Measurements from ENCODE around the gene NVL.

- TF ChIP-seq, protein P1, sequence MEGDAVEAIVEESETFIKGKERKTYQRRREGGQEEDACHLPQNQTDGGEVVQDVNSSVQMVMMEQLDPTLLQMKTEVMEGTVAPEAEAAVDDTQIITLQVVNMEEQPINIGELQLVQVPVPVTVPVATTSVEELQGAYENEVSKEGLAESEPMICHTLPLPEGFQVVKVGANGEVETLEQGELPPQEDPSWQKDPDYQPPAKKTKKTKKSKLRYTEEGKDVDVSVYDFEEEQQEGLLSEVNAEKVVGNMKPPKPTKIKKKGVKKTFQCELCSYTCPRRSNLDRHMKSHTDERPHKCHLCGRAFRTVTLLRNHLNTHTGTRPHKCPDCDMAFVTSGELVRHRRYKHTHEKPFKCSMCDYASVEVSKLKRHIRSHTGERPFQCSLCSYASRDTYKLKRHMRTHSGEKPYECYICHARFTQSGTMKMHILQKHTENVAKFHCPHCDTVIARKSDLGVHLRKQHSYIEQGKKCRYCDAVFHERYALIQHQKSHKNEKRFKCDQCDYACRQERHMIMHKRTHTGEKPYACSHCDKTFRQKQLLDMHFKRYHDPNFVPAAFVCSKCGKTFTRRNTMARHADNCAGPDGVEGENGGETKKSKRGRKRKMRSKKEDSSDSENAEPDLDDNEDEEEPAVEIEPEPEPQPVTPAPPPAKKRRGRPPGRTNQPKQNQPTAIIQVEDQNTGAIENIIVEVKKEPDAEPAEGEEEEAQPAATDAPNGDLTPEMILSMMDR (IDR thresholded peaks at IDR 0.05 in 8 of 11, conservative IDR thresholded peaks at IDR 0.05 in 3 of 11) = no peak
- TF ChIP-seq POLR2A (IDR thresholded peaks at IDR 0.05) (no peak), POLR2AphosphoS5 (IDR thresholded peaks at IDR 0.05) (no peak)
Observed at GRCh38 chr1:224219011-224219611, 110.9 kb downstream of the NVL start.
